DMS53 (cell line): Measurements from ENCODE around the gene C1QTNF6.

ENCODE experiments used
- DNase-seq: peaks from one replicate; lab custom pipeline; 2025; lab: John Stamatoyannopoulos, UW

C1QTNF6 gene

DNA sequence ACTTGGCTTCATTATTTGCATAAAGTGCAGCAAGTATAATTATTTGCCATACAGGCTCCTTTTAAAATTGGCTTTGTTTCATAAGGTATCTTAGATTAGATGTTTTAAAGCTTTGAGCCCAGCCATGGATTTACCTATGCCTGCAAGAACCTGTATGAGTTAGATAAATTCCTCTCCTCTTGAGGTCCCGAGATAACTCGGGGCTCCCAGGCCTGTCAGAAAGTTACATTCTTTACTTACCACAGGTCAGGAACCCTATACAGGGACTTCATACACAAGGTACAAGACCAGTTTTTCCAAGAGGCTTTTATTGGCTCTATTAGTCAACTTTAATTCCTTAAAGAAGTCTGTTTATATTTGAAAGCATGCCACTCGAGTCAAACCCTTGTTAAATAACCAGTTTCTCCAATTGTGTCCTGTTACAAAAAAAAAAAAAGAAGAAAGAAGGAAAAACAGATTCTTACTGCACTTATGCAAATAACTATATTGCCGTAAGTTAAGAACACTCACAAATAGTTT lies 2.3 kb upstream of the C1QTNF6 start:
- no peak for DNase-seq

DNA sequence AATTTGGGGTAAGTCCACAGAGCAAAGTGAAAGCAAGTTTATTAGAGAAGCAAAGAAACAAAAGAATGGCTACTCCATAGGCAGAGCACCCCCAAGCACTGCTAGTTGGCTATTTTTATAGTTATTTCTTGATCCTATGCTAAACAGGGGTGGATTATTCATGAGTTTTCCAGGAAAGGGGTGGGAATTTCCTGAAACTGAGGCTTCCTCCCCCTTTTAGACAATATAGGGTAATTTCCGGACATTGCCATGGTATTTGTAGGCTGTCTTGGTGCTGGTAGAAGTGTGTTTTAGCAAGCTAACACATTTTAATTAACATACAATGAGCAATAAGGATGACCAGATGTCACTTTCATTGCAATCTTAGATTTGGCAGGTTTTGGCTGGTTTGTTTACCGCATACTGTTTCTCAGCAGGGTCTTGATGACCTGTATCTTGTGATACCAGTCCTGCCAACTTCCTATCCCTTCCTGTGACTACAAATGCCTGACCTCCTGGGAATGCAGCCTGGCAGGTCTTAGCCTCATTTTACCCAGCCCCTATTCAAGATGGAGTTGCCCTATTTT lies 937 bp upstream of the C1QTNF6 start:
- DNase-seq = no peak

- peak; percentile 4 for DNase-seq
Observed at GRCh38 chr22:37187552-37187890, 526 bp downstream of the C1QTNF6 start.

- DNase-seq = no peak
Observed at GRCh38 chr22:37186997-37187522, 987 bp downstream of the C1QTNF6 start.

GRCh38 chr22:37186228-37186996 lies 1.6 kb downstream of the C1QTNF6 start:
- peak; percentile 12 for DNase-seq

GRCh38 chr22:37185646-37186227 lies 2.3 kb downstream of the C1QTNF6 start:
- DNase-seq = no peak

- no peak for DNase-seq
Observed at GRCh38 chr22:37184816-37185541, 3.1 kb downstream of the C1QTNF6 start.

- no peak for DNase-seq
Observed at GRCh38 chr22:37184380-37184755, 3.7 kb downstream of the C1QTNF6 start.

DNA sequence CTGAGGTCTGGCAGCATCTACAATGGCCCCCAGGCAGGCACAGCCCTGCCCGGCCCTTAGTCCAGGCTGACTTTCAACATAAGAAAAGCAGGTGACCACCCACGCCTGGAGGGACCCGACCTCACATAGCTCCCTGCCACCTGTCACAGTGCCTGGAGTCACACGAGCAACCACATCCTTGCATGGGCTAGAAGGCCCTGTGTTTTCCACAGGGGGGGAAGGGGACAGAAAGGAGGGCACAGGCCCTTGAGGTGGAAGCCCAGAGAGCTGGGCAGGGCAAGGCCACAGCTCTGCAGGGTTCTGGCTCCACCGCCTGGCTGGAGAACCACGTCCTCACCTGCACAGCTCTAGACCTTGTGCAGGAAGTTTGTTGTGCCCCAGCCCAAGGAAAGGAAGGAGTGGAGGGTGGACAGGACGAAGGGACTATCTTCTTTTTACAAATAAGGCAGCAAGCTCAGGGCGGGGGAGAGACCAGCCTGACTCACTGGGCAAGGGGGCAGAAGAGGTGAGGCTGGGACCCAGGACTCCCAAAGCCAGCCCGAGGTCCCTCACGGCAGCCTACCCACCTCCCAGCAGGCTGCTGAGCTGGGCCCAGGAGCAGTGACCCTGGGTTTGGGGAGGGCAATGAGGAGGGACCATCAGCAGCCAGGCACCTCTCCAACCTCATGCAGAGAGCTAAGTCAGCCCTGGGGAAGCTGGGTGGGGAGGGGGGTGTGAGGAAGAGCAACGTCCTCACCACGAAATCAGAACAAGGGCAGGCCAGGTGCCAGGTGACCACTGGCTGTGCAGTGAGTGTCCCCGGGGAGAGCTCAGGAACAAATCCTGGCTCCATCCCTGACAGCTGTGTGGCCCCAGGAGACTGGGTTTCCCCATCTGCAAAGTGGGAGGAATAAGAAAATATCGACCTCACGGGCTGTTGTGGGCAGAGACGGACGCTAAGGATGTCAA lies 4.3 kb downstream of the C1QTNF6 start:
- no peak for DNase-seq

DNA sequence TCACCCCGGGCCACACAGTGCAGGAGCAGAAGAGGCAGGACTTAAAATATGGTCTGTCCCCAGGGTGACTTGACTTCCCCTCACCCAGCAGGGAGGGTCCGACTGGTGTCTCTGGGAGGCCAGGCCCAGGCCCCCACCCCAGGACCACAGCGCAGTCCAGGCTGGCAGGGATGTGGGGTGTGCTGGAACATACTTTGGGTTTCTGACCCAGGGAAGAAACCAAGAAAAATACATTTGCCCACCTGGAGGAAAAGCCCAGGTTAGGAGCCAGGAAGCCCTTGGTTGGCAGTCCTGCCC lies 5.2 kb downstream of the C1QTNF6 start:
- DNase-seq = no peak

- DNase-seq = no peak
Observed at GRCh38 chr22:37182101-37182948, 5.7 kb downstream of the C1QTNF6 start.

DNA sequence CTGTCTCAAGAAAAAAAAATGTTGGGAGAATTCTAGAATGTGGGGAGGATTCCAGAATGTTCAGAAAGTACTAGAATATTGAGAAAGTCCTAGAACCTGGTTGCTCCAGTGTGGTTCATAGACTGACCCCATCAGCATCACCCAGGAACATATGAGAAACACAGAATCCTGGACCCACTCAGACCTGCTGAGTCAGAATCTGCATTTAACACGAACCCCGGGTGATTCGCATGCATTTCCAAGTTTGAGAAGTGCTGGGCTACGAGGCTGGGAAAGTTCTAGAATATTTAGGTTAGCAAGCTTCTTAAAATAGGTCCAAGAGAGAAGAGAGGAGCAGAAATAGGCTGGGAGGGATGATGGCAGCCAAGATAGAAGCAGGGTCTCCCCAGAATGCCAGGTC lies 6.4 kb downstream of the C1QTNF6 start:
- DNase-seq = no peak

DNA sequence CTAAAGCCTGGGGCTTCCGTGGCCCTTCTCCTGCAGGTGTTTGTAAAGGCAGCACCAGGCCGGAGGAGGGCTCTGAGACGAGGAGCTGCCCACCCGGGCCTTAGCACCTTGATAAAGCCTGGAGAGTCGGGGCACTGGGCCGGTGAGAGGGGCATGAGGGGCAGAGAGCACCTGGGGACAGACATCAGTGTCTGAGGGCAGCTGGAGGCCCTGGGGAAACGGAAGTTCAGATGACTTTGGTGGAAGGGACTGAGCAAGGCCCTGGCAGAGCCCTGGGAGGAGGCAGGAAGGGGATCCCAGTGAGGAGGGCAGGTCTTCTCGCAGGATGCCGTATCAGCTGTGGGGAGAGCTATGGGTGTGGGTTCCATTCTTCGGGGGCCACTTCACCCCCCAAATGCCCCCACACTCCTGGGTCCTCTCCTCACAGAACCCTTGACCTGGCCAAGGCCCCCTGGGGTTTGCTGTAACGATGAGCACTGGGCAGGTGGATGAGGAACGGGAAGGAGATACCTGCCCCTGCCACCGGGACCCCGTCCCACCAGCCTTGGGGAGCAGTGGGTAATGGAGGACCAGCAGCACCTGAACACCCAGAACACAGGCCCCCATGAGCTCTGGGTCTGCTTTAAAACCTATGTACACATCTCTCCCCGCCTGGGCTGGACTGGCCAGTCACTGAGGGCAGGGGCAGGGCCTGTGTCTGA lies 7.4 kb downstream of the C1QTNF6 start:
- no peak for DNase-seq

GRCh38 chr22:37179622-37180420 lies 8.2 kb downstream of the C1QTNF6 start:
- DNase-seq = no peak

DNA sequence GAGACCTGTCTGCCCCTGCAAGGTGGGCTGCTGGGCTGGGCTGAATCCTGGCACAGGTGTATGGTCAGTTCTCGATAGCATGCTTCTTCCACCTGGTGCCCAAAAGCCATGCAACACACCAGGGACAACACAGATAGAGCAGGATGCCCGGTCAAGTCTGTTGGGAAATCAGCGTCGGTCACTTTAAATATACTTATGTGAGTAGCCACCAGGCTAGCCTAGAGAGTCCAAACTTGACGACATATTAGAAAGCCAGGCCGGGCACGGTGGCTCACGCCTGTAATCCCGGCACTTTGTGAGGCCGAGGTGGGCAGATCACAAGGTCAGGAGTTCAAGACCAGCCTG lies 8.9 kb downstream of the C1QTNF6 start:
- DNase-seq = no peak

GRCh38 chr22:37178350-37179125 lies 9.5 kb downstream of the C1QTNF6 start:
- no peak for DNase-seq

DNA sequence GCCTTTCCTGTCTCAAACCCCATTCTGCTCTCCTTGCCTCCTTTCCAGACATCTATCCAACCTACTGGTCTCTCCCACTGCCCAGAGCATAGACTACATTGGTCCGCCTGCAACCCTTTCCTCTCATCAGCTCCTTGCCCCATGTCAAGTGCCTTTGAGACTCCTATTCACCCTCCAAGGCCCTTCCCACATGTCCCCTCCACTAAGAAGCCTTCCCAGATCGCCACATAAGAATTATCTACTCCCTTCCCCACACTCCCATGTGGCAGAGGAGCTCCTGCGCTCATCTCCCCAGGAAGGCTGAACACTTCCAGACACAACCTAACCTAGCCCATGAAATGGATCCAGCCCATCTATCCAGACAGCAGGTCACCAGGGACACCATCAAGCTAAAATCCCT lies 10.3 kb downstream of the C1QTNF6 start:
- no peak for DNase-seq

- DNase-seq = no peak
Observed at GRCh38 chr22:37177221-37177620, 10.8 kb downstream of the C1QTNF6 start.
